ACHN (cell line): ENCODE data around the gene ATG101.

Experiments
- DNase-seq: peaks from one replicate; pipeline ENCODE4 v3.0.0-alpha.2; 2015
- in situ Hi-C: cut with HindIII; loops from 2 replicates; pipeline ENCODE4 v1.10.0; 2017; ENCODE audit warnings: low sequenced_read_pairs, low pct_ligation_motif_present, low pct_unique_long_range_greater_than_20kb

Gene ATG101

DNA sequence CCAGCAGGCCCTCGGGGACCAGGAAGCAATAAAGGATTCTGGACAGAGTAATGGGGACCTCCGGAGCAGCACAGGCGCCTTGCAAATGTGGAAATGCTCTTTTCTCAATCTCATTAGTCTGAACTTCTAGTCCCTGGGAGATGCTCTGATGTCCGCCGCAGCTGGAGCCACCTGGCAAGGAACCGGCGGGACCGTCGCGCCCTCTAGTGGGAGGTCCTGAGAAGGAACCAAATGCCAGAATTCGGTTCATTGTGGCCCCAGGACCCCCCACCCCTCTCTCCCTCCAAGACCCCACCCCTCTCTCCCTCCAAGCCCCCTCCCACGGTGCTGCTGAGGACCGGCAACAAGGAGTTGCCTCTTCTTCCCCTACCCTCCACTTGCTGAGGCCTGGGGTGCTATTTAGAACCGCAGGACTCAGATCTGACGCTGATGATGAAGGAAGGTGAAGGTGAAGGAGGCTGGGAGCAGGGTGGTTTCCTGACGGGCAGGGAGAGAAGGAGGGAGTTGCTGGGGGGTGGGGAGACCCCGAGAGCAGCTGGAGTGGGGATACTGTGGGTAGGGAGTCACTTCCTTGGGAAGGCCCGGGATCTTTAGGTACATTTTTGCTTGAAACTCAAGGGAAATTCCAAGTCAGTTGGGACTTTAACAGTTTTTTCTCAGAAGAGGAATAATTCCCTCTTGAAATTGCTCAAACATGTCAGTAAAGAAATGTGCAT is 52.2 kb downstream of the ATG101 start:
- peak; percentile 71 for DNase-seq

DNA sequence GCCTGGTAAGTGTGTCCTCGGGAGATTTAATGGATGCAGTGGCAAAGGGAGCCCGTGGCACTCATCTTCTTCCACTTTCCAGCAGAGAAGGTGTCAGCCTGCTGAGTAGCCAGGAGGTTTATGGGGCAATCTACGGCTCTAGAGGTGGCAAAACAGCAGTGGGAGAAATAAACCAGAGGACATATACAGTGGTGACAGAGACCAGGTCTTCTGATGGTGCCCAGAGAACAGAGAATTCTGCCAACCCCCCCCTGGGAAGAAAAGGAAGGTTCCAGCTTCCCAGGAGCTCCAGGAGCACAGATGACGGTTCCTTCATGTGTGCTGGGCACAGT is 52.7 kb downstream of the ATG101 start:
- in situ Hi-C loops = no loop called here
- no peak for DNase-seq

More for the DNA sequence above, 52.2 kb downstream of the ATG101 start:
- in situ Hi-C loops = no loop called here

DNA sequence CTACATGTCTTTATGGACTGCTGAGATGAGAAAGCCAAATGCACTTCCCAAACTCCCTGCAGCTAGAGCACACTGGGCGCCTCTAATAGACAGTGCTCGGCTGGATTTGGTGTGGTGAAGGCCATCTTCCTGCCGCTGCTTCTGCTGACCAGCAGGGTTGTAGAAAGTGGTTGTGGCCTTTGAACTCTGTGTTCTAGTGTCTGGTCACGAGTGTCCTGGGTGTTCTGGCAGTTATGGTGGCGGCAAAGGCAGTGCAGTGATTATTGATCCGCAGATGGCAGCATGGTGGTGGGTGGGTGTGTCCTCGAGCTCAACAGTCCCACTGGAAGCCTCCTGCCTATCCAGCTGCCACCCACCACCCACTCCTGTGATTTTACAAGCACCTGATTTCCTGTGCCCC is 53.1 kb downstream of the ATG101 start:
- in situ Hi-C loops = no loop called here
- no peak for DNase-seq

DNA sequence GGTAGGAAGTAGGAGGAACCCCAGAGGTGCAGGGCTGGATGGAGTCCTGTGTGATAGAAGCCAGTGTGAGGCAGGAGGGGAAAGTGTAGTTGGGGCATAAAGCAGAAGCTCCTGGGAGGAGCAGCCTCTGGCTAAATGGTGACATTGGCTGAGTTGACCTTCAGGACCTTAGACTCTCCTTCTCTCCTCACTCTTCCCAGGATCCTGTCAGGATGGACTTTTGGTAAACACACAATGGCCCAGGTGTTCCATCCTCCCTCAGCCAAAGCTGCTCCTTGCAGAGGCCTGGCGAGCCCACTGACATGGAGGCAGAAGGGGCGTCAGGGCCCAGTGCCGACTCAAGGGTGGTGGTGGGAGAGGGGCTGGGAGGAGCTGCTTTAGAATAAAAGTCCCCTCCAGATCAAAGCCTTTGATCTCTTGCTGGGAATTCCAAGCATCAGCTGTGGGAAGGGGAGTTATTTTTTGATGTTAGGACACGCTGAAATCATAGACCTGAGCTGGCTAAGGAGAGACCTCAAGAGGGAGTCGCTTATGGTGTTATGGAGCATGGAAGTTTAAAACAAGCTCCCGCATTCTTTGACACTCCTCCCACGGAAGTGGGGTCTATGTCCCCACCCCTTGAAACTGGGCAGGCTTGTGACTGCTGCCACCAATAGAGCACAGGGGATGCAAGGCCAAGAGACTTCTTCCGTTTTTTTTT is 53.9 kb downstream of the ATG101 start:
- no peak for DNase-seq
- in situ Hi-C loops = no loop called here

- no peak for DNase-seq
- in situ Hi-C loops = no loop called here
Measured at GRCh38 chr12:52125476-52125900, 55.7 kb downstream of the ATG101 start.

- no peak for DNase-seq
- in situ Hi-C loops = no loop called here
Measured at GRCh38 chr12:52126050-52126604, 56.3 kb downstream of the ATG101 start.
